ENCODE data around the gene ATP11A. TPM values are rescaled to one million over a fixed set of nuclear protein-coding genes. Genes with fewer than 3 reads are reported as not detected.

The ATP11A gene
- total RNA-seq, 1 experiment from 2014 or later, result 80.4 TPM

DNA sequence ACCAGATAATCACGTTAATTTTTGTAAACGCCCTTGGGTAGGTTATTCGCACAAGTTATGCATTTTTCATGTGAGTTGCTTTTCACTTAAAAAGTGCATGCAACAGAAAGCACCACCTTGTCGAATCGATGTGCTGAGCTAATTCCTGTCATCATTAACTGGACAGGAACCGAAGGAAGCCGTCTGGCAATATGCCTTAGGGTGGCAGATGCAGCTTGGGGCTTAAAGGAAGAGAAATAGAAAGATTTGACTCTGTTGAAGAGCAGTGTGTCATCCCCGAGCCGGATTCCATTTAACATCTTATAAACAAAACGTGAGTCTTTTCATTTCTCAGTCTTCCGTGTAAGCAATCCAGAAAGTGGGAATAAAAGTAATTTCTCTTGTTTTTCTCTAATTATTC is 70.0 kb downstream of the ATP11A start (continued):
- no peak for TF ChIP-seq TCF7L2 (IDR thresholded peaks at IDR 0.05; ENCODE audit: borderline replicate concordance, extremely low read depth, insufficient read depth, insufficient read length)
- TF ChIP-seq ZNF274 (IDR thresholded peaks at IDR 0.05; ENCODE audit: low read depth, low read length), result no peak
- TF ChIP-seq JUND (IDR thresholded peaks at IDR 0.05), result no peak
- no peak for TF ChIP-seq EZH2 (IDR thresholded peaks at IDR 0.05)
- TF ChIP-seq SP1 (IDR thresholded peaks at IDR 0.05; ENCODE audit: low read depth), result no peak
- no peak for TF ChIP-seq YY1 (IDR thresholded peaks at IDR 0.05; ENCODE audit: extremely low read depth, insufficient replicate concordance, low read depth, low read length)
- no peak for TF ChIP-seq SRF (IDR thresholded peaks at IDR 0.05; ENCODE audit: low read depth)
- no peak for TF ChIP-seq POLR2A (IDR thresholded peaks at IDR 0.05; ENCODE audit: borderline replicate concordance, extremely low read depth, insufficient read depth, insufficient read length)
- TF ChIP-seq ELF1 (IDR thresholded peaks at IDR 0.05; ENCODE audit: borderline replicate concordance, low read depth), result no peak
- no peak for TF ChIP-seq RAD21 (IDR thresholded peaks at IDR 0.05; ENCODE audit: low read depth)

DNA sequence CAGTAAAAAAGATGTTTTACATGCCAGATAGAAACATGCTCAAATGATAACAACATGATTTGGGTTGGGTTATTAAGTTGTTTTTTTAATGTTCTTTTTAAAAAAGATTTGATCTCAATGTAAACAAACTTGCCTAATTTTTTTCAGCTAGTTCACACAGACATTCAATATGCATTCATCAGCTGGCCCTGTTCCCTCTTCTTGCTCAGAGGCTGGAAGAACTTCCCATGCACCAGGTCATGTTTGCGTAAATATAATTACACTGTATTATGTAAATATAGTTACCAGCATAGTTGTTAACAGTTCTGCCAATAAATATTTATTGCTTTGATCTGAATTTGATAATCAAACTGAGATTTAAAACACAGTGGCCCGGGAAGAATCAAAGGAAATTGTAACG is 70.6 kb downstream of the ATP11A start:
- Histone ChIP-seq H3K27me3 (ENCODE audit: insufficient read depth, low read length) (no peaks in the 10 kb centered on the region), H4K20me1 (ENCODE audit: insufficient read depth) (no peaks in the 10 kb centered on the region), H3K9me3 (ENCODE audit: control insufficient read depth in 1 of 2, insufficient read depth in 1 of 2, low read depth in 1 of 2, low read length in 2 of 2) (no peaks in the 10 kb centered on the region), H3K27ac (ENCODE audit: low read depth, low read length) (no peak overlapping the region), H3K9ac (ENCODE audit: low read length) (no peak overlapping the region), H3K4me1 (ENCODE audit: control insufficient read depth in 1 of 2, insufficient read depth in 2 of 2, low read length in 2 of 2) (no peaks in the 10 kb centered on the region), H3K4me2 (ENCODE audit: low read length) (no peak overlapping the region), H2AFZ (ENCODE audit: low read depth, low read length, poor library complexity, severe bottlenecking) (no peak overlapping the region), H3K36me3 (ENCODE audit: control insufficient read depth in 1 of 2, insufficient read depth in 2 of 2, low read length in 2 of 2) (no peaks in the 10 kb centered on the region), H3K9me2 (ENCODE audit: insufficient read depth) (no peaks in the 10 kb centered on the region), H3K4me3 (replicated peaks in 1 of 2; ENCODE audit: low read depth in 1 of 2, low read length in 2 of 2) (no peak overlapping the region), H3K79me2 (ENCODE audit: insufficient read depth, low read length) (peaks cover 9% of the 10 kb centered on the region; the same call in 1 of the 2 replicates)
- intact Hi-C loops (cut with micrococcal nuclease), result no loop called here
- ChIA-PET CTCF (no interaction called here), POLR2A (no interaction called here), RAD21 (ENCODE audit: low non-redundant PET in 1 of 2, low total read pairs in 2 of 2, uncharacterized antibody in 2 of 2, unreplicated experiment in 2 of 2) (no interaction called here)
- DNase-seq (ENCODE audit: low read depth, low spot score), result no peak
- no peak for ATAC-seq
- no TSS peak for BruUV-seq (replicated peaks)
- TF ChIP-seq EZH2phosphoT487 (IDR thresholded peaks at IDR 0.05; ENCODE audit: borderline replicate concordance) (no peak), ZNF274 (IDR thresholded peaks at IDR 0.05; ENCODE audit: low read depth, low read length) (no peak), SIN3A (IDR thresholded peaks at IDR 0.05; ENCODE audit: low read depth) (no peak), EGR1 (IDR thresholded peaks at IDR 0.05; ENCODE audit: low read depth) (no peak), YY1 (IDR thresholded peaks at IDR 0.05; ENCODE audit: extremely low read depth, insufficient replicate concordance, low read depth, low read length) (no peak), ZFX (IDR thresholded peaks at IDR 0.05) (no peak), POLR2A (IDR thresholded peaks at IDR 0.05; ENCODE audit: borderline replicate concordance, extremely low read depth, insufficient read depth, insufficient read length) (no peak), ELF1 (IDR thresholded peaks at IDR 0.05; ENCODE audit: borderline replicate concordance, low read depth) (no peak), FOSL1 (IDR thresholded peaks at IDR 0.05; ENCODE audit: low read depth) (no peak), CBX3 (IDR thresholded peaks at IDR 0.05; ENCODE audit: low read depth) (no peak), SP1 (IDR thresholded peaks at IDR 0.05; ENCODE audit: low read depth) (no peak), TCF7L2 (IDR thresholded peaks at IDR 0.05; ENCODE audit: borderline replicate concordance, extremely low read depth, insufficient read depth, insufficient read length) (no peak), POLR2AphosphoS5 (IDR thresholded peaks at IDR 0.05; ENCODE audit: low read depth, low read length) (no peak)
- TF ChIP-seq, protein P1, sequence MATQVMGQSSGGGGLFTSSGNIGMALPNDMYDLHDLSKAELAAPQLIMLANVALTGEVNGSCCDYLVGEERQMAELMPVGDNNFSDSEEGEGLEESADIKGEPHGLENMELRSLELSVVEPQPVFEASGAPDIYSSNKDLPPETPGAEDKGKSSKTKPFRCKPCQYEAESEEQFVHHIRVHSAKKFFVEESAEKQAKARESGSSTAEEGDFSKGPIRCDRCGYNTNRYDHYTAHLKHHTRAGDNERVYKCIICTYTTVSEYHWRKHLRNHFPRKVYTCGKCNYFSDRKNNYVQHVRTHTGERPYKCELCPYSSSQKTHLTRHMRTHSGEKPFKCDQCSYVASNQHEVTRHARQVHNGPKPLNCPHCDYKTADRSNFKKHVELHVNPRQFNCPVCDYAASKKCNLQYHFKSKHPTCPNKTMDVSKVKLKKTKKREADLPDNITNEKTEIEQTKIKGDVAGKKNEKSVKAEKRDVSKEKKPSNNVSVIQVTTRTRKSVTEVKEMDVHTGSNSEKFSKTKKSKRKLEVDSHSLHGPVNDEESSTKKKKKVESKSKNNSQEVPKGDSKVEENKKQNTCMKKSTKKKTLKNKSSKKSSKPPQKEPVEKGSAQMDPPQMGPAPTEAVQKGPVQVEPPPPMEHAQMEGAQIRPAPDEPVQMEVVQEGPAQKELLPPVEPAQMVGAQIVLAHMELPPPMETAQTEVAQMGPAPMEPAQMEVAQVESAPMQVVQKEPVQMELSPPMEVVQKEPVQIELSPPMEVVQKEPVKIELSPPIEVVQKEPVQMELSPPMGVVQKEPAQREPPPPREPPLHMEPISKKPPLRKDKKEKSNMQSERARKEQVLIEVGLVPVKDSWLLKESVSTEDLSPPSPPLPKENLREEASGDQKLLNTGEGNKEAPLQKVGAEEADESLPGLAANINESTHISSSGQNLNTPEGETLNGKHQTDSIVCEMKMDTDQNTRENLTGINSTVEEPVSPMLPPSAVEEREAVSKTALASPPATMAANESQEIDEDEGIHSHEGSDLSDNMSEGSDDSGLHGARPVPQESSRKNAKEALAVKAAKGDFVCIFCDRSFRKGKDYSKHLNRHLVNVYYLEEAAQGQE (IDR thresholded peaks at IDR 0.05; ENCODE audit: low read depth), result no peak
- TF ChIP-seq, protein P2, sequence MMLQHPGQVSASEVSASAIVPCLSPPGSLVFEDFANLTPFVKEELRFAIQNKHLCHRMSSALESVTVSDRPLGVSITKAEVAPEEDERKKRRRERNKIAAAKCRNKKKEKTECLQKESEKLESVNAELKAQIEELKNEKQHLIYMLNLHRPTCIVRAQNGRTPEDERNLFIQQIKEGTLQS (IDR thresholded peaks at IDR 0.05), result no peak
- TF ChIP-seq, protein P3, sequence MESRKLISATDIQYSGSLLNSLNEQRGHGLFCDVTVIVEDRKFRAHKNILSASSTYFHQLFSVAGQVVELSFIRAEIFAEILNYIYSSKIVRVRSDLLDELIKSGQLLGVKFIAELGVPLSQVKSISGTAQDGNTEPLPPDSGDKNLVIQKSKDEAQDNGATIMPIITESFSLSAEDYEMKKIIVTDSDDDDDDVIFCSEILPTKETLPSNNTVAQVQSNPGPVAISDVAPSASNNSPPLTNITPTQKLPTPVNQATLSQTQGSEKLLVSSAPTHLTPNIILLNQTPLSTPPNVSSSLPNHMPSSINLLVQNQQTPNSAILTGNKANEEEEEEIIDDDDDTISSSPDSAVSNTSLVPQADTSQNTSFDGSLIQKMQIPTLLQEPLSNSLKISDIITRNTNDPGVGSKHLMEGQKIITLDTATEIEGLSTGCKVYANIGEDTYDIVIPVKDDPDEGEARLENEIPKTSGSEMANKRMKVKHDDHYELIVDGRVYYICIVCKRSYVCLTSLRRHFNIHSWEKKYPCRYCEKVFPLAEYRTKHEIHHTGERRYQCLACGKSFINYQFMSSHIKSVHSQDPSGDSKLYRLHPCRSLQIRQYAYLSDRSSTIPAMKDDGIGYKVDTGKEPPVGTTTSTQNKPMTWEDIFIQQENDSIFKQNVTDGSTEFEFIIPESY (IDR thresholded peaks at IDR 0.05; ENCODE audit: extremely low read depth, insufficient replicate concordance, low read length), result no peak

Measured in HCT116 (cell line).